ENCODE data around the gene NRBP1. TPM values are rescaled to one million over a fixed set of nuclear protein-coding genes. Genes with fewer than 3 reads are reported as not detected.

The NRBP1 gene
- total and polyA plus RNA-seq, 2 of the 4 experiments (the other 2 are of a cell fraction), result 120 to 155 TPM

- Histone ChIP-seq H3K4ac (ENCODE audit: low read depth, low read length) (no peak overlapping the region), H3K79me1 (ENCODE audit: low read depth in 1 of 2, low read length in 2 of 2) (no peaks in the 10 kb centered on the region; a peak in 1 of 4 replicates), H3K14ac (replicated peaks; ENCODE audit: low read depth, low read length) (no peak overlapping the region), H3K23ac (ENCODE audit: low read depth, low read length) (no peak overlapping the region), H4K8ac (ENCODE audit: low read depth in 2 of 2, low read length in 2 of 2) (no peak overlapping the region), H3K27ac (ENCODE audit: insufficient read depth, low read length) (no peak overlapping the region), H2BK20ac (ENCODE audit: low read depth, low read length) (no peak overlapping the region), H2AFZ (replicated peaks; ENCODE audit: low read length, poor library complexity) (no peak overlapping the region), H4K5ac (ENCODE audit: low read depth, low read length) (no peak overlapping the region), H2BK15ac (ENCODE audit: low read depth, low read length) (no peak overlapping the region), H2AK9ac (replicated peaks; ENCODE audit: low read depth, low read length, poor library complexity) (no peak overlapping the region), H3K18ac (ENCODE audit: low read depth, low read length) (no peak overlapping the region), H3K56ac (ENCODE audit: extremely low read depth, insufficient read depth, low read length) (no peak overlapping the region), H3K36me3 (ENCODE audit: control insufficient read depth, insufficient read depth, low read length) (peaks cover 39% of the 10 kb centered on the region), H3K27me3 (ENCODE audit: control insufficient read depth, insufficient read depth, low read length) (no peaks in the 10 kb centered on the region), H4K91ac (ENCODE audit: insufficient read depth, low read depth, low read length) (no peak overlapping the region), H3K9me3 (ENCODE audit: control insufficient read depth, insufficient read depth, low read length) (no peaks in the 10 kb centered on the region), H2AK5ac (ENCODE audit: low read depth, low read length) (no peak overlapping the region), H3K4me3 (ENCODE audit: insufficient read depth, low read depth, low read length) (no peak overlapping the region), H3K4me1 (ENCODE audit: control insufficient read depth, insufficient read depth, low read length) (no peaks in the 10 kb centered on the region), H3K4me2 (ENCODE audit: low read depth, low read length) (no peak overlapping the region), H2BK120ac (ENCODE audit: low read depth, low read length) (no peak overlapping the region), H4K20me1 (ENCODE audit: insufficient read depth, low read length) (peaks cover 4% of the 10 kb centered on the region), H3K9ac (ENCODE audit: low read depth, low read length) (no peak overlapping the region), H2BK5ac (ENCODE audit: low read depth, low read length, poor library complexity, severe bottlenecking) (no peak overlapping the region), H3K9me1 (ENCODE audit: insufficient read depth, low read length) (no peaks in the 10 kb centered on the region)
- in situ Hi-C loops (cut with MboI; ENCODE audit: low sequenced_read_pairs), result no loop called here
- TF ChIP-seq MXI1 (IDR thresholded peaks at IDR 0.05; ENCODE audit: borderline replicate concordance, low read depth, low read length) (no peak), RAD21 (IDR thresholded peaks at IDR 0.05; ENCODE audit: low read length) (no peak), CEBPB (IDR thresholded peaks at IDR 0.05; ENCODE audit: low read depth, low read length) (peak; percentile 45), MAFK (IDR thresholded peaks at IDR 0.05; ENCODE audit: low read depth, low read length) (no peak), SMC3 (IDR thresholded peaks at IDR 0.05; ENCODE audit: low read depth, low read length) (no peak)
- TF ChIP-seq, protein P1, sequence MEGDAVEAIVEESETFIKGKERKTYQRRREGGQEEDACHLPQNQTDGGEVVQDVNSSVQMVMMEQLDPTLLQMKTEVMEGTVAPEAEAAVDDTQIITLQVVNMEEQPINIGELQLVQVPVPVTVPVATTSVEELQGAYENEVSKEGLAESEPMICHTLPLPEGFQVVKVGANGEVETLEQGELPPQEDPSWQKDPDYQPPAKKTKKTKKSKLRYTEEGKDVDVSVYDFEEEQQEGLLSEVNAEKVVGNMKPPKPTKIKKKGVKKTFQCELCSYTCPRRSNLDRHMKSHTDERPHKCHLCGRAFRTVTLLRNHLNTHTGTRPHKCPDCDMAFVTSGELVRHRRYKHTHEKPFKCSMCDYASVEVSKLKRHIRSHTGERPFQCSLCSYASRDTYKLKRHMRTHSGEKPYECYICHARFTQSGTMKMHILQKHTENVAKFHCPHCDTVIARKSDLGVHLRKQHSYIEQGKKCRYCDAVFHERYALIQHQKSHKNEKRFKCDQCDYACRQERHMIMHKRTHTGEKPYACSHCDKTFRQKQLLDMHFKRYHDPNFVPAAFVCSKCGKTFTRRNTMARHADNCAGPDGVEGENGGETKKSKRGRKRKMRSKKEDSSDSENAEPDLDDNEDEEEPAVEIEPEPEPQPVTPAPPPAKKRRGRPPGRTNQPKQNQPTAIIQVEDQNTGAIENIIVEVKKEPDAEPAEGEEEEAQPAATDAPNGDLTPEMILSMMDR (conservative IDR thresholded peaks at IDR 0.05; ENCODE audit: low read depth, low read length), result no peak
- no peak for ATAC-seq (ENCODE audit: low read depth)
- intact Hi-C loops (cut with micrococcal nuclease), result no loop called here
- POLR2A ChIA-PET (ENCODE audit: unreplicated experiment), result interaction anchor here (0.5 kb wide), 1 partner anchor 8 kb away, joined by 3 read pairs; no protein-coding TSS in a partner anchor
- no peak for DNase-seq
- dilution Hi-C loops (cut with HindIII; ENCODE audit: low sequenced_read_pairs, unreplicated experiment), result no loop called here
- WGBS, 2 experiments (ENCODE audit: extremely low coverage in 2 of 2, insufficient read length in 1 of 2), result no CpG with 5 or more reads among the region's 3 CpGs
- CTCF ChIA-PET, result no interaction called here
- BruUV-seq (replicated peaks), result no TSS peak
Measured at GRCh38 chr2:27446057-27446456, 17.6 kb downstream of the NRBP1 start.

Measured in IMR-90 (cell line).